HepG2 (cell line): ENCODE data around the gene TMEM143. TPM values are rescaled to one million over a fixed set of nuclear protein-coding genes. Genes with fewer than 3 reads are reported as not detected.

Source experiments
- CAMTA2 ChIP-seq: sonication (generic); formaldehyde crosslinking; IDR thresholded peaks from 2 replicates; pipeline ENCODE4 v1.4.0; 2020; ENCODE audit warnings: mild to moderate bottlenecking, missing genetic modification reagents, borderline replicate concordance
- HIVEP1 ChIP-seq: sonication (generic); formaldehyde crosslinking; IDR thresholded peaks from 2 replicates; pipeline ENCODE4 v1.4.0; 2020; ENCODE audit warnings: mild to moderate bottlenecking, missing genetic modification reagents
- MTERF4 ChIP-seq: sonication (generic); formaldehyde crosslinking; IDR thresholded peaks from 2 replicates; pipeline ENCODE4 v1.8.0; 2023; ENCODE audit warnings: mild to moderate bottlenecking, missing genetic modification reagents
- PHF21A ChIP-seq: sonication (generic); formaldehyde crosslinking; IDR thresholded peaks from 2 replicates; pipeline ENCODE4 v1.5.0; 2020; ENCODE audit warnings: mild to moderate bottlenecking, missing genetic modification reagents
- ZNF225 ChIP-seq: sonication (generic); formaldehyde crosslinking; IDR thresholded peaks from 2 replicates; pipeline ENCODE4 v1.4.0; 2020; ENCODE audit warnings: mild to moderate bottlenecking, missing genetic modification reagents
- ZNF280D ChIP-seq: sonication (generic); formaldehyde crosslinking; IDR thresholded peaks from 2 replicates; pipeline ENCODE4 v1.5.1; 2020; ENCODE audit warnings: mild to moderate bottlenecking, missing genetic modification reagents
- ZNF672 ChIP-seq: sonication (generic); formaldehyde crosslinking; IDR thresholded peaks from 2 replicates; pipeline ENCODE4 v1.8.1; 2022; ENCODE audit warnings: missing genetic modification reagents
- ZNF7 ChIP-seq: IDR thresholded peaks from 2 replicates; pipeline ENCODE4 v1.6.1; 2016; ENCODE audit warnings: missing biosample characterization, missing genetic modification reagents
- polyA plus RNA-seq, 8 experiments: library from polyadenylated mRNA; depleted of rRNA in 3 of 8; stranded (reverse) in 7 of 8; unstranded in 1 of 8; fragments of >200 nt; fragmentation: Illumina TruSeq in 4 of 8; extraction: Trizol in 4 of 8; gene quantifications; 2 replicates each; pipeline versions ENCODE4 v1.2.1 to v1.2.3, GENCODE V29; 2011 to 2016; ENCODE audit warnings: low read depth in 4 of 8, missing spikeins in 1 of 8, mixed read lengths in 1 of 8; ENCODE audit not compliant: insufficient read depth in 1 of 8
- total RNA-seq, 5 experiments: library from RNA; depleted of rRNA; stranded (reverse); fragments of >200 nt; fragmentation: Illumina TruSeq; extraction: Trizol; gene quantifications; 2 replicates each; pipeline ENCODE4 v1.2.3, GENCODE V29; 2016; ENCODE audit warnings: low read depth in 1 of 5
- TF ChIP-seq, protein P1 (sequence below), 2 experiments: fragments of 450-650 bp in 1 of 2; sonication (generic) in 1 of 2; formaldehyde crosslinking in 1 of 2; IDR thresholded peaks; 2 replicates each; pipeline versions ENCODE4 v1.6.1 to v1.8.0; 2016 to 2022; ENCODE audit warnings: antibody characterized with exemption in 1 of 2, mild to moderate bottlenecking in 1 of 2, missing genetic modification reagents in 1 of 2
- TF ChIP-seq, protein P2 (sequence below): sonication (generic); formaldehyde crosslinking; IDR thresholded peaks from 2 replicates; pipeline ENCODE4 v1.4.0; 2020; ENCODE audit warnings: missing genetic modification reagents, borderline replicate concordance
- TF ChIP-seq, protein P3 (sequence below): sonication (generic); formaldehyde crosslinking; IDR thresholded peaks from 2 replicates; pipeline ENCODE4 v1.8.1; 2023; ENCODE audit warnings: mild to moderate bottlenecking, inconsistent platforms, moderate library complexity, missing genetic modification reagents, borderline replicate concordance

The TMEM143 gene
- total and polyA plus RNA-seq, 2 of the 13 experiments (the other 11 are each of a cell fraction or from before 2014, with no cell fraction given): 7.7 to 11.3 TPM

- TF ChIP-seq, protein P1, sequence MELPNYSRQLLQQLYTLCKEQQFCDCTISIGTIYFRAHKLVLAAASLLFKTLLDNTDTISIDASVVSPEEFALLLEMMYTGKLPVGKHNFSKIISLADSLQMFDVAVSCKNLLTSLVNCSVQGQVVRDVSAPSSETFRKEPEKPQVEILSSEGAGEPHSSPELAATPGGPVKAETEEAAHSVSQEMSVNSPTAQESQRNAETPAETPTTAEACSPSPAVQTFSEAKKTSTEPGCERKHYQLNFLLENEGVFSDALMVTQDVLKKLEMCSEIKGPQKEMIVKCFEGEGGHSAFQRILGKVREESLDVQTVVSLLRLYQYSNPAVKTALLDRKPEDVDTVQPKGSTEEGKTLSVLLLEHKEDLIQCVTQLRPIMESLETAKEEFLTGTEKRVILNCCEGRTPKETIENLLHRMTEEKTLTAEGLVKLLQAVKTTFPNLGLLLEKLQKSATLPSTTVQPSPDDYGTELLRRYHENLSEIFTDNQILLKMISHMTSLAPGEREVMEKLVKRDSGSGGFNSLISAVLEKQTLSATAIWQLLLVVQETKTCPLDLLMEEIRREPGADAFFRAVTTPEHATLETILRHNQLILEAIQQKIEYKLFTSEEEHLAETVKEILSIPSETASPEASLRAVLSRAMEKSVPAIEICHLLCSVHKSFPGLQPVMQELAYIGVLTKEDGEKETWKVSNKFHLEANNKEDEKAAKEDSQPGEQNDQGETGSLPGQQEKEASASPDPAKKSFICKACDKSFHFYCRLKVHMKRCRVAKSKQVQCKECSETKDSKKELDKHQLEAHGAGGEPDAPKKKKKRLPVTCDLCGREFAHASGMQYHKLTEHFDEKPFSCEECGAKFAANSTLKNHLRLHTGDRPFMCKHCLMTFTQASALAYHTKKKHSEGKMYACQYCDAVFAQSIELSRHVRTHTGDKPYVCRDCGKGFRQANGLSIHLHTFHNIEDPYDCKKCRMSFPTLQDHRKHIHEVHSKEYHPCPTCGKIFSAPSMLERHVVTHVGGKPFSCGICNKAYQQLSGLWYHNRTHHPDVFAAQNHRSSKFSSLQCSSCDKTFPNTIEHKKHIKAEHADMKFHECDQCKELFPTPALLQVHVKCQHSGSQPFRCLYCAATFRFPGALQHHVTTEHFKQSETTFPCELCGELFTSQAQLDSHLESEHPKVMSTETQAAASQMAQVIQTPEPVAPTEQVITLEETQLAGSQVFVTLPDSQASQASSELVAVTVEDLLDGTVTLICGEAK (IDR thresholded peaks at IDR 0.05): no peak
- TF ChIP-seq, protein P1 (CRISPR knock-in tag; IDR thresholded peaks at IDR 0.05): no peak; the same call in 1 of the 2 replicates
- TF ChIP-seq HIVEP1: peak; percentile 53; the same call in 1 of the 2 replicates
- TF ChIP-seq MTERF4 (CRISPR knock-in tag): no peak
- TF ChIP-seq, protein P2, sequence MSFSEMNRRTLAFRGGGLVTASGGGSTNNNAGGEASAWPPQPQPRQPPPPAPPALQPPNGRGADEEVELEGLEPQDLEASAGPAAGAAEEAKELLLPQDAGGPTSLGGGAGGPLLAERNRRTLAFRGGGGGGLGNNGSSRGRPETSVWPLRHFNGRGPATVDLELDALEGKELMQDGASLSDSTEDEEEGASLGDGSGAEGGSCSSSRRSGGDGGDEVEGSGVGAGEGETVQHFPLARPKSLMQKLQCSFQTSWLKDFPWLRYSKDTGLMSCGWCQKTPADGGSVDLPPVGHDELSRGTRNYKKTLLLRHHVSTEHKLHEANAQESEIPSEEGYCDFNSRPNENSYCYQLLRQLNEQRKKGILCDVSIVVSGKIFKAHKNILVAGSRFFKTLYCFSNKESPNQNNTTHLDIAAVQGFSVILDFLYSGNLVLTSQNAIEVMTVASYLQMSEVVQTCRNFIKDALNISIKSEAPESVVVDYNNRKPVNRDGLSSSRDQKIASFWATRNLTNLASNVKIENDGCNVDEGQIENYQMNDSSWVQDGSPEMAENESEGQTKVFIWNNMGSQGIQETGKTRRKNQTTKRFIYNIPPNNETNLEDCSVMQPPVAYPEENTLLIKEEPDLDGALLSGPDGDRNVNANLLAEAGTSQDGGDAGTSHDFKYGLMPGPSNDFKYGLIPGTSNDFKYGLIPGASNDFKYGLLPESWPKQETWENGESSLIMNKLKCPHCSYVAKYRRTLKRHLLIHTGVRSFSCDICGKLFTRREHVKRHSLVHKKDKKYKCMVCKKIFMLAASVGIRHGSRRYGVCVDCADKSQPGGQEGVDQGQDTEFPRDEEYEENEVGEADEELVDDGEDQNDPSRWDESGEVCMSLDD (CRISPR knock-in tag): peak; percentile 22; the same call in 1 of the 2 replicates
- TF ChIP-seq, protein P3, sequence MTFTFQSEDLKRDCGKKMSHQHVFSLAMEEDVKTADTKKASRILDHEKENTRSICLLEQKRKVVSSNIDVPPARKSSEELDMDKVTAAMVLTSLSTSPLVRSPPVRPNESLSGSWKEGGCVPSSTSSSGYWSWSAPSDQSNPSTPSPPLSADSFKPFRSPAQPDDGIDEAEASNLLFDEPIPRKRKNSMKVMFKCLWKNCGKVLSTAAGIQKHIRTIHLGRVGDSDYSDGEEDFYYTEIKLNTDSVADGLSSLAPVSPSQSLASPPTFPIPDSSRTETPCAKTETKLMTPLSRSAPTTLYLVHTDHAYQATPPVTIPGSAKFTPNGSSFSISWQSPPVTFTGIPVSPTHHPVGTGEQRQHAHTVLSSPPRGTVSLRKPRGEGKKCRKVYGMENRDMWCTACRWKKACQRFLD (CRISPR knock-in tag): peak; percentile 30; the same call in 1 of the 2 replicates
- peak; percentile 55; the same call in 1 of the 2 replicates for TF ChIP-seq ZNF225 (CRISPR knock-in tag)
- peak; percentile 89; the same call in 1 of the 2 replicates for TF ChIP-seq CAMTA2 (CRISPR knock-in tag)
- no peak for TF ChIP-seq ZNF7 (CRISPR knock-in tag)
- TF ChIP-seq ZNF280D: no peak
- no peak for TF ChIP-seq ZNF672
- no peak for TF ChIP-seq PHF21A (CRISPR knock-in tag)
Observed at GRCh38 chr19:48363500-48363809, 285 bp downstream of the TMEM143 start (continued).
